H1 (cell line): ENCODE measurements around the gene GIGYF2. TPM values are rescaled to one million over a fixed set of nuclear protein-coding genes. Genes with fewer than 3 reads are reported as not detected.

Experiments
- CTCF ChIA-PET: fragments of 300-600 bp; sonication (Branson Sonifier 250); formaldehyde crosslinking; loops from one replicate; lab custom pipeline; 2021; ENCODE audit not compliant: partially characterized antibody; lab: Charles Lee
- POLR2A ChIA-PET: fragments of 300-600 bp; sonication (Branson Sonifier 250); formaldehyde crosslinking; loops from one replicate; lab custom pipeline; 2021; ENCODE audit warnings: inconsistent platforms; ENCODE audit not compliant: partially characterized antibody; lab: Charles Lee
- DNase-seq, 2 experiments: peaks; one replicate each; pipeline versions ENCODE4 v3.0.0 to v3.0.0-alpha.2; 2010 to 2022; ENCODE audit warnings: low spot score in 2 of 2, low read depth in 1 of 2, mixed read lengths in 1 of 2
- FAIRE-seq: peaks from 2 replicates; lab custom pipeline; 2011; peaks lifted over from hg19 to GRCh38; lab: Jason Lieb, UNC
- H2AFZ ChIP-seq: 2 replicates; pipeline ENCODE4 v1.8.1; 2012; ENCODE audit warnings: low read length, inconsistent platforms
- H2AK5ac ChIP-seq: 2 replicates; pipeline ENCODE4 v1.6.1; 2013; ENCODE audit warnings: low read depth, low read length
- H2BK120ac ChIP-seq: replicated peaks from 2 replicates; pipeline ENCODE3; 2013; ENCODE audit warnings: low read depth, low read length, inconsistent platforms
- H2BK12ac ChIP-seq: 2 replicates; pipeline ENCODE4 v1.6.1; 2013; ENCODE audit warnings: low read depth, low read length
- H2BK15ac ChIP-seq: 2 replicates; pipeline ENCODE4 v1.6.1; 2013; ENCODE audit warnings: low read length
- H2BK20ac ChIP-seq: 2 replicates; pipeline ENCODE4 v1.6.1; 2013; ENCODE audit warnings: low read length
- H2BK5ac ChIP-seq: 2 replicates; pipeline ENCODE4 v1.6.1; 2013; ENCODE audit warnings: low read depth, low read length
- H3K14ac ChIP-seq: 2 replicates; pipeline ENCODE4 v1.6.1; 2013; ENCODE audit warnings: inconsistent platforms; ENCODE audit not compliant: insufficient read length
- H3K18ac ChIP-seq: 2 replicates; pipeline ENCODE4 v1.6.1; 2013; ENCODE audit warnings: low read length; ENCODE audit errors: extremely low read depth
- H3K23ac ChIP-seq: 2 replicates; pipeline ENCODE4 v1.6.1; 2013; ENCODE audit warnings: inconsistent platforms; ENCODE audit not compliant: insufficient read length
- H3K23me2 ChIP-seq: 2 replicates; pipeline ENCODE4 v1.6.1; 2013; ENCODE audit warnings: low read depth, low read length
- H3K27ac ChIP-seq: 2 replicates; pipeline ENCODE4 v1.6.1; 2011; ENCODE audit warnings: low read depth, low read length, inconsistent platforms
- H3K27me3 ChIP-seq, 4 experiments: replicated peaks in 1 of 4; 1 replicate in 1 of 4; 2 replicates in 3 of 4; pipeline versions ENCODE4 v1.6.1 to v1.8.1; 2011 to 2013; ENCODE audit warnings: low read length in 3 of 4, mild to moderate bottlenecking in 3 of 4, inconsistent platforms in 2 of 4, mixed read lengths in 2 of 4, moderate library complexity in 1 of 4; ENCODE audit not compliant: control insufficient read depth in 3 of 4, insufficient read depth in 3 of 4; ENCODE audit errors: extremely low read depth in 1 of 4
- H3K36me3 ChIP-seq, 4 experiments: 2 replicates each; pipeline versions ENCODE4 v1.6.1 to v1.8.1; 2011 to 2013; ENCODE audit warnings: mild to moderate bottlenecking in 4 of 4, low read length in 3 of 4, moderate library complexity in 2 of 4, control low read depth in 1 of 4, inconsistent platforms in 1 of 4; ENCODE audit not compliant: insufficient read depth in 4 of 4, control insufficient read depth in 2 of 4
- H3K4ac ChIP-seq: replicated peaks from 2 replicates; pipeline ENCODE3; 2013; ENCODE audit warnings: low read length, low read depth, mixed read lengths, inconsistent platforms; ENCODE audit not compliant: insufficient read length
- H3K4me1 ChIP-seq, 4 experiments: replicated peaks in 1 of 4; 1 replicate in 1 of 4; 2 replicates in 3 of 4; pipeline versions ENCODE4 v1.6.1 to v1.8.1; 2011 to 2013; ENCODE audit warnings: low read length in 3 of 4, inconsistent platforms in 2 of 4, mixed read lengths in 1 of 4; ENCODE audit not compliant: insufficient read depth in 4 of 4, control insufficient read depth in 3 of 4
- H3K4me2 ChIP-seq, 2 experiments: 2 replicates each; pipeline versions ENCODE4 v1.6.1 to v1.8.1; 2011 to 2013; ENCODE audit warnings: low read depth in 2 of 2, low read length in 2 of 2, control low read depth in 1 of 2, inconsistent platforms in 1 of 2, mild to moderate bottlenecking in 1 of 2; ENCODE audit not compliant: insufficient read depth in 1 of 2
- H3K4me3 ChIP-seq, 4 experiments: fragments of 200-600, 300-600 bp in 1 of 4; sonication (generic), shearing (Covaris generic), sonication (Bioruptor Twin) in 1 of 4; 2 replicates each; pipeline versions ENCODE4 v1.5.1 to v1.8.1; 2011 to 2016; ENCODE audit warnings: low read length in 4 of 4, low read depth in 3 of 4, control low read depth in 2 of 4, inconsistent platforms in 2 of 4, mild to moderate bottlenecking in 2 of 4, mixed read lengths in 1 of 4, moderate library complexity in 1 of 4; ENCODE audit not compliant: insufficient read depth in 2 of 4; ENCODE audit errors: extremely low read depth in 1 of 4
- H3K56ac ChIP-seq: replicated peaks from 2 replicates; pipeline ENCODE3; 2013; ENCODE audit warnings: low read depth, mild to moderate bottlenecking, mixed read lengths, low read length, inconsistent platforms; ENCODE audit not compliant: insufficient read length
- H3K79me1 ChIP-seq: 2 replicates; pipeline ENCODE4 v1.6.1; 2013; ENCODE audit warnings: low read depth, low read length, control low read depth
- H3K79me2 ChIP-seq, 2 experiments: 2 replicates each; pipeline versions ENCODE4 v1.6.1 to v1.8.1; 2012 to 2013; ENCODE audit warnings: low read length in 2 of 2, mild to moderate bottlenecking in 2 of 2, inconsistent platforms in 1 of 2; ENCODE audit not compliant: insufficient read depth in 2 of 2, control insufficient read depth in 1 of 2
- H3K9ac ChIP-seq, 4 experiments: replicated peaks in 1 of 4; 1 replicate in 1 of 4; 2 replicates in 3 of 4; pipeline versions ENCODE4 v1.6.1 to v1.8.1; 2011 to 2013; ENCODE audit warnings: low read depth in 3 of 4, low read length in 3 of 4, control low read depth in 2 of 4, mild to moderate bottlenecking in 2 of 4, moderate library complexity in 2 of 4, inconsistent platforms in 1 of 4; ENCODE audit errors: extremely low read depth in 1 of 4
- H3K9me3 ChIP-seq, 2 experiments: 2 replicates each; pipeline versions ENCODE4 v1.6.1 to v1.8.1; 2012 to 2013; ENCODE audit warnings: mild to moderate bottlenecking in 2 of 2, moderate library complexity in 2 of 2, control low read depth in 1 of 2, inconsistent platforms in 1 of 2, low read depth in 1 of 2, low read length in 1 of 2, mixed read lengths in 1 of 2; ENCODE audit not compliant: insufficient read depth in 2 of 2
- H4K20me1 ChIP-seq, 2 experiments: replicated peaks in 1 of 2; 2 replicates each; pipeline versions ENCODE3 to v1.8.1; 2011 to 2013; ENCODE audit warnings: inconsistent platforms in 2 of 2, low read length in 2 of 2, mild to moderate bottlenecking in 1 of 2; ENCODE audit not compliant: insufficient read depth in 2 of 2, control insufficient read depth in 1 of 2
- H4K5ac ChIP-seq: 2 replicates; pipeline ENCODE4 v1.6.1; 2013; ENCODE audit warnings: low read length, low read depth, mixed read lengths, inconsistent platforms; ENCODE audit not compliant: insufficient read length
- H4K8ac ChIP-seq: 2 replicates; pipeline ENCODE4 v1.8.0; 2013; ENCODE audit warnings: mild to moderate bottlenecking, moderate library complexity, low read length, inconsistent platforms; ENCODE audit not compliant: insufficient read depth; ENCODE audit errors: extremely low read depth
- H4K91ac ChIP-seq: replicated peaks from 2 replicates; pipeline ENCODE3; 2013; ENCODE audit warnings: low read length, mixed read lengths, inconsistent platforms; ENCODE audit not compliant: insufficient read length
- ASH2L ChIP-seq: fragments of 200-600, 300-600 bp; sonication (generic); IDR thresholded peaks from one replicate; pipeline ENCODE4 v1.7.1; 2017; ENCODE audit warnings: low read length
- CBX8 ChIP-seq: fragments of 300-800, 300-1000 bp; sonication (generic); IDR thresholded peaks from 2 replicates; pipeline ENCODE4 v1.7.1; 2016; ENCODE audit warnings: low read depth, low read length, borderline replicate concordance
- CTCF ChIP-seq, 3 experiments: IDR thresholded peaks; 1 replicate in 2 of 3; 2 replicates in 1 of 3; pipeline versions ENCODE4 v1.5.1 to v1.6.1; 2011; ENCODE audit warnings: low read length in 3 of 3, mild to moderate bottlenecking in 3 of 3, inconsistent platforms in 2 of 3, low read depth in 1 of 3, moderate library complexity in 1 of 3; ENCODE audit not compliant: insufficient read depth in 1 of 3; ENCODE audit errors: control extremely low read depth in 1 of 3
- E2F6 ChIP-seq: IDR thresholded peaks from 2 replicates; pipeline ENCODE4 v1.6.1; 2012; ENCODE audit warnings: inconsistent platforms
- KDM5A ChIP-seq: fragments of 200-600 bp; IDR thresholded peaks from 2 replicates; pipeline ENCODE4 v1.7.1; 2012; ENCODE audit warnings: mild to moderate bottlenecking, low read length, inconsistent platforms, mixed read lengths
- SUZ12 ChIP-seq: fragments of 200-600 bp; sonication (generic); IDR thresholded peaks from 2 replicates; pipeline ENCODE4 v1.6.1; 2012; ENCODE audit warnings: mild to moderate bottlenecking, inconsistent platforms, low read length, moderate library complexity, mixed read lengths
- polyA plus RNA-seq, 7 experiments: library from polyadenylated mRNA; depleted of rRNA in 3 of 7; stranded (reverse) in 5 of 7; unstranded in 2 of 7; fragments of >200 nt in 5 of 7; fragments of 200-250 nt in 2 of 7; gene quantifications; 1 replicate in 5 of 7; 2 replicates in 1 of 7; 4 replicates in 1 of 7; pipeline versions ENCODE4 v1.2.1 to v1.2.3, GENCODE V29; 2011 to 2013; ENCODE audit warnings: missing spikeins in 2 of 7, mixed read lengths in 2 of 7
- total RNA-seq: library from RNA; stranded (reverse); fragmentation: NEBNext Ultra II Directional; extraction: Animal tissue kit (Norgen Biotek cat#: 25700); gene quantifications from 2 replicates; pipeline ENCODE4 v1.2.1, GENCODE V29; 2021

The GIGYF2 gene
- total and polyA plus RNA-seq, 2 of the 8 experiments (the other 6 are each of a cell fraction or from before 2014, with no cell fraction given): 22.3 to 62.0 TPM

GRCh38 chr2:232896111-232896510 is 199.0 kb downstream of the GIGYF2 start:
- H2AFZ ChIP-seq: no peak overlapping the region
- DNase-seq (no peak), FAIRE-seq (no peak)
- no peak overlapping the region for H2AK5ac ChIP-seq
- no peak overlapping the region for H3K4me2 ChIP-seq
- H4K91ac ChIP-seq: no peak overlapping the region
- no peaks in the 10 kb centered on the region for H3K9me3 ChIP-seq
- peaks cover 0 to under 1% (median under 1%) of the 10 kb centered on the region in 4 experiments; a peak in 1 of 7 replicates for H3K27me3 ChIP-seq
- peaks cover 4 to 11% (median 6%) of the 10 kb centered on the region in 4 experiments for H3K4me1 ChIP-seq
- peaks cover 11% of the 10 kb centered on the region; the same call in 1 of the 2 replicates for H3K23me2 ChIP-seq
- peaks cover 0 to 2% of the 10 kb centered on the region in 2 experiments for H4K20me1 ChIP-seq
- H3K4ac ChIP-seq: no peak overlapping the region
- H2BK15ac ChIP-seq: no peak overlapping the region
- H3K79me2 ChIP-seq: no peaks in the 10 kb centered on the region
- H3K27ac ChIP-seq: no peak overlapping the region
- no peak overlapping the region for H3K9ac ChIP-seq
- H3K4me3 ChIP-seq: no peak overlapping the region
- no peak overlapping the region for H3K18ac ChIP-seq
- H2BK20ac ChIP-seq: no peak overlapping the region
- no peak overlapping the region for H3K14ac ChIP-seq
- CTCF ChIA-PET: interaction anchor here (0.9 kb wide), 1 partner anchor 8 kb away, joined by 4 read pairs; no protein-coding TSS in a partner anchor
- no peak overlapping the region for H3K23ac ChIP-seq
- H3K79me1 ChIP-seq: no peaks in the 10 kb centered on the region
- H4K8ac ChIP-seq: no peak overlapping the region
- no peak overlapping the region for H2BK120ac ChIP-seq
- H2BK5ac ChIP-seq: no peak overlapping the region
- no peak overlapping the region for H2BK12ac ChIP-seq
- H4K5ac ChIP-seq: no peak overlapping the region
- POLR2A ChIA-PET: interaction anchor here (0.6 to 1.2 kb wide), 2 partner anchors 14 to 179 kb away, joined by 3 read pairs; no protein-coding TSS in a partner anchor
- no peaks in the 10 kb centered on the region for H3K36me3 ChIP-seq
- no peak overlapping the region for H3K56ac ChIP-seq
- TF ChIP-seq ASH2L (no peak), CBX8 (no peak), CTCF (IDR thresholded peaks at IDR 0.05; ENCODE audit: control extremely low read depth in 1 of 3, insufficient read depth in 1 of 3, low read depth in 1 of 3, low read length in 3 of 3) (no peak), E2F6 (no peak), SUZ12 (no peak), KDM5A (no peak)
